Fibroblast of lung (primary cell): ENCODE measurements around the gene DISP3. TPM values are rescaled to one million over a fixed set of nuclear protein-coding genes. Genes with fewer than 3 reads are reported as not detected.

Experiments used
- DNase-seq, 2 donors: peaks; one replicate each; pipeline versions ENCODE4 v3.0.0 to v3.0.0-alpha.2; 2010; ENCODE audit warnings: low read depth in 2 of 2
- H2AFZ ChIP-seq: 2 replicates; pipeline ENCODE4 v1.5.1; 2012; ENCODE audit warnings: low read length, control low read depth, inconsistent platforms
- H3K27ac ChIP-seq: 2 replicates; pipeline ENCODE4 v1.5.1; 2011; ENCODE audit warnings: low read length, control low read depth; ENCODE audit not compliant: insufficient read depth
- H3K27me3 ChIP-seq: 2 replicates; pipeline ENCODE4 v1.5.1; 2011; ENCODE audit warnings: mild to moderate bottlenecking, low read length; ENCODE audit not compliant: control insufficient read depth, insufficient read depth
- H3K36me3 ChIP-seq: 2 replicates; pipeline ENCODE4 v1.5.1; 2011; ENCODE audit warnings: low read length; ENCODE audit not compliant: control insufficient read depth, insufficient read depth
- H3K4me1 ChIP-seq: 2 replicates; pipeline ENCODE4 v1.5.1; 2011; ENCODE audit warnings: low read length; ENCODE audit not compliant: control insufficient read depth, insufficient read depth; ENCODE audit errors: extremely low read depth
- H3K4me2 ChIP-seq: 2 replicates; pipeline ENCODE4 v1.5.1; 2011; ENCODE audit warnings: low read length, control low read depth; ENCODE audit not compliant: insufficient read depth; ENCODE audit errors: extremely low read depth
- H3K4me3 ChIP-seq, 4 experiments: fragments of 200-600 bp in 1 of 4; sonication (generic) in 1 of 4; replicated peaks in 1 of 4; 2 replicates each; pipeline ENCODE4 v1.5.1; 2011 to 2016; ENCODE audit warnings: low read length in 4 of 4, low read depth in 3 of 4, mild to moderate bottlenecking in 3 of 4, control low read depth in 2 of 4, inconsistent platforms in 1 of 4, mixed read lengths in 1 of 4; ENCODE audit not compliant: insufficient read depth in 1 of 4; ENCODE audit errors: control extremely low read depth in 1 of 4
- H3K79me2 ChIP-seq: 2 replicates; pipeline ENCODE4 v1.5.1; 2012; ENCODE audit warnings: mild to moderate bottlenecking, low read length, inconsistent platforms; ENCODE audit not compliant: control insufficient read depth, insufficient read depth
- H3K9ac ChIP-seq: 2 replicates; pipeline ENCODE4 v1.5.1; 2011; ENCODE audit warnings: mild to moderate bottlenecking, low read length, control low read depth; ENCODE audit not compliant: insufficient read depth
- H3K9me3 ChIP-seq: 2 replicates; pipeline ENCODE4 v1.5.1; 2012; ENCODE audit warnings: low read depth, low read length; ENCODE audit not compliant: control insufficient read depth, insufficient read depth
- H4K20me1 ChIP-seq: 2 replicates; pipeline ENCODE4 v1.5.1; 2011; ENCODE audit warnings: low read length; ENCODE audit not compliant: control insufficient read depth, insufficient read depth; ENCODE audit errors: extremely low read depth
- EZH2 ChIP-seq: IDR thresholded peaks from 2 replicates; pipeline ENCODE4 v1.5.1; 2012; ENCODE audit warnings: low read length, control low read depth, mild to moderate bottlenecking; ENCODE audit errors: missing control alignments
- polyA plus RNA-seq, 2 donors: library from polyadenylated mRNA; depleted of rRNA in 1 of 2; stranded (reverse) in 1 of 2; unstranded in 1 of 2; fragments of >200 nt; gene quantifications; 2 replicates each; pipeline ENCODE4 v1.2.1, GENCODE V29; 2011 to 2012; ENCODE audit warnings: missing spikeins in 1 of 2
- total RNA-seq: library from RNA; depleted of rRNA; stranded (reverse); fragments of >200 nt; gene quantifications from 2 replicates; pipeline ENCODE4 v1.2.1, GENCODE V29; 2014
- TF ChIP-seq, protein P1 (sequence below), 2 donors: IDR thresholded peaks in 1 of 2; conservative IDR thresholded peaks in 1 of 2; 1 replicate in 1 of 2; 2 replicates in 1 of 2; pipeline ENCODE4 v1.5.1; 2011 to 2012; ENCODE audit warnings: low read length in 2 of 2, control low read depth in 1 of 2, inconsistent platforms in 1 of 2, low read depth in 1 of 2, mild to moderate bottlenecking in 1 of 2

DISP3 gene
- total and polyA plus RNA-seq, 2 donors (not counting 1 experiment from before 2014, with no cell fraction given) = 0.02 TPM; not detected in 1

DNA sequence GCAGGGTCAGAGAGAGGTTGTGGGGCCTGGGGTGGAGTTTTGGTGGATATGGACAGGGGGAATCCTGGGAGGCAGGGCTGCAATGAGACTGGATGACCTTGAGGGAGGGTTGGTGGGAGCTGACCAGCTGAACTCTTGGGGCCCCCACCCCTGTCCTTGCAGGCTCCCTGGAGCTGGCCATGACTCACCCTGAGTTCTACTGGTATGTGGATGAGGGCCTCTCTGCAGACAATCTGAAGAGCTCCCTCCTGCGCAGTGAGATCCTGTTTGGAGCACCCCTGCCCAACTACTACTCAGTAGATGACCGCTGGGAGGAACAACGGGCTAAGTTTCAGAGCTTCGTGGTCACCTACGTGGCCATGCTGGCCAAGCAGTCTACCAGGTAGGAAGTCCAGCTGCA, 23.6 kb downstream of the DISP3 start:
- H2AFZ ChIP-seq = no peak overlapping the region
- no peaks in the 10 kb centered on the region for H3K36me3 ChIP-seq
- DNase-seq = no peak
- H3K4me1 ChIP-seq = no peaks in the 10 kb centered on the region
- no peak overlapping the region for H3K4me3 ChIP-seq
- TF ChIP-seq, protein P1, sequence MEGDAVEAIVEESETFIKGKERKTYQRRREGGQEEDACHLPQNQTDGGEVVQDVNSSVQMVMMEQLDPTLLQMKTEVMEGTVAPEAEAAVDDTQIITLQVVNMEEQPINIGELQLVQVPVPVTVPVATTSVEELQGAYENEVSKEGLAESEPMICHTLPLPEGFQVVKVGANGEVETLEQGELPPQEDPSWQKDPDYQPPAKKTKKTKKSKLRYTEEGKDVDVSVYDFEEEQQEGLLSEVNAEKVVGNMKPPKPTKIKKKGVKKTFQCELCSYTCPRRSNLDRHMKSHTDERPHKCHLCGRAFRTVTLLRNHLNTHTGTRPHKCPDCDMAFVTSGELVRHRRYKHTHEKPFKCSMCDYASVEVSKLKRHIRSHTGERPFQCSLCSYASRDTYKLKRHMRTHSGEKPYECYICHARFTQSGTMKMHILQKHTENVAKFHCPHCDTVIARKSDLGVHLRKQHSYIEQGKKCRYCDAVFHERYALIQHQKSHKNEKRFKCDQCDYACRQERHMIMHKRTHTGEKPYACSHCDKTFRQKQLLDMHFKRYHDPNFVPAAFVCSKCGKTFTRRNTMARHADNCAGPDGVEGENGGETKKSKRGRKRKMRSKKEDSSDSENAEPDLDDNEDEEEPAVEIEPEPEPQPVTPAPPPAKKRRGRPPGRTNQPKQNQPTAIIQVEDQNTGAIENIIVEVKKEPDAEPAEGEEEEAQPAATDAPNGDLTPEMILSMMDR (conservative IDR thresholded peaks at IDR 0.05 in 1 of 2, IDR thresholded peaks at IDR 0.05 in 1 of 2; ENCODE audit: low read depth in 1 of 2, low read length in 2 of 2) = no peak
- no peak for TF ChIP-seq EZH2
- H4K20me1 ChIP-seq = no peaks in the 10 kb centered on the region
- no peak overlapping the region for H3K9ac ChIP-seq
- no peak overlapping the region for H3K4me2 ChIP-seq
- H3K79me2 ChIP-seq = no peaks in the 10 kb centered on the region
- no peaks in the 10 kb centered on the region for H3K9me3 ChIP-seq
- H3K27me3 ChIP-seq = no peaks in the 10 kb centered on the region
- no peak overlapping the region for H3K27ac ChIP-seq

DNA sequence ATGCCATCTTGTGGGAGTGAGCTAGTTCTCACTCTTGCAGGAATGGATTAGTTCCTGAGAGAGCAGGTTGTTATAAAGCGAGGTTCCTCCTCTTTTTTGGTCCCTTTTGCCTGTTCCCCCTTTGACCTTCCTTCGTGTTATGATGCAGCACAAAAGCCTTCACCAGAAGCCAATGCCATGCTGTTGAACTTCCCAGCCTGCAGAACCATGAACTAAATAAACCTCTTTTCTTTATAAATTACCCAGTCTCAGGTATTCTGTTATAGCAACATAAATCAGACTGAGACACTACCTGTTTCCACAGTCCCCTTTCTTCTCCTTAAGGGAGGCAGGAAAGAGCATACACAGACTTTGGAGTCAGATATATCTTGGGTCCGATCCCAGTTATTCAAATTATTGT, 25.6 kb downstream of the DISP3 start:
- H3K27me3 ChIP-seq = no peaks in the 10 kb centered on the region
- no peaks in the 10 kb centered on the region for H3K79me2 ChIP-seq
- no peak overlapping the region for H3K27ac ChIP-seq
- H2AFZ ChIP-seq = no peak overlapping the region
- H3K9me3 ChIP-seq = no peaks in the 10 kb centered on the region
- no peak overlapping the region for H3K9ac ChIP-seq
- no peak overlapping the region for H3K4me2 ChIP-seq
- TF ChIP-seq, protein P1 (conservative IDR thresholded peaks at IDR 0.05 in 1 of 2, IDR thresholded peaks at IDR 0.05 in 1 of 2; ENCODE audit: low read depth in 1 of 2, low read length in 2 of 2) = no peak
- TF ChIP-seq EZH2 = no peak
- H3K4me3 ChIP-seq = no peak overlapping the region
- no peaks in the 10 kb centered on the region for H3K4me1 ChIP-seq
- H3K36me3 ChIP-seq = no peaks in the 10 kb centered on the region
- no peak for DNase-seq
- H4K20me1 ChIP-seq = no peaks in the 10 kb centered on the region

GRCh38 chr1:11505591-11506538, 26.9 kb downstream of the DISP3 start:
- Histone ChIP-seq H3K4me1 (no peaks in the 10 kb centered on the region), H3K36me3 (no peaks in the 10 kb centered on the region), H3K27ac (no peak overlapping the region), H3K27me3 (no peaks in the 10 kb centered on the region), H3K9ac (no peak overlapping the region), H4K20me1 (no peaks in the 10 kb centered on the region), H2AFZ (no peak overlapping the region), H3K79me2 (no peaks in the 10 kb centered on the region), H3K4me3 (no peak overlapping the region), H3K9me3 (no peaks in the 10 kb centered on the region), H3K4me2 (no peak overlapping the region)
- DNase-seq = no peak
- TF ChIP-seq, protein P1 (conservative IDR thresholded peaks at IDR 0.05 in 1 of 2, IDR thresholded peaks at IDR 0.05 in 1 of 2; ENCODE audit: low read depth in 1 of 2, low read length in 2 of 2) = no peak
- TF ChIP-seq EZH2 = no peak
